ENCODE measurements around the gene IL7R.
A peak's percentile ranks its signal among the peaks of the same experiment; 100 is the strongest.
"Not testable (repeated sequence)": the region's sequence is repeated elsewhere in the genome, so short reads cannot be mapped to it uniquely, and the experiment has no call there.

Gene IL7R

DNA sequence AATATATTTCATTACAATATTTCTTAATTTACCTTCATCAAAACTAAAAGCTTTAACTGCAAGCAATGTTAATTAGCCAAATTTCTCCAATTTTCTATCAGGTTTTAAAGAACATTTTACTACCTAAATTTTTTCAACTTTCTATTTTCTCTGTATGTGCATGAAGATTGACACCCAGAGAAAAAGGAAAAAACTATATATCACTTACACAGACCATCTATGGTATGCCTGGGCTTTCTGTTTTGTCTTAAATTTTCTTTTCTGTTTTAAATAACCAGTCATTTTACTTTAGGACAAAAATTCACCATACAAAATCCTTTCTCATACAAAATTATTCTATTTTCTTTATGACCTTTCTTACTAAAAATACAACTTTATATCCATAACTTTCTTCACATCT, 13.8 kb upstream of the IL7R start:
- DNase-seq: no peak

GRCh38 chr5:35845508-35845907, 11.2 kb upstream of the IL7R start:
- DNase-seq: not testable (repeated sequence)

GRCh38 chr5:35847491-35847890, 9.2 kb upstream of the IL7R start:
- DNase-seq: no peak

GRCh38 chr5:35847961-35848360, 8.7 kb upstream of the IL7R start:
- DNase-seq: no peak

- DNase-seq: no peak
These were observed 6.8 kb upstream of the IL7R start for GRCh38 chr5:35849860-35850259.

DNA sequence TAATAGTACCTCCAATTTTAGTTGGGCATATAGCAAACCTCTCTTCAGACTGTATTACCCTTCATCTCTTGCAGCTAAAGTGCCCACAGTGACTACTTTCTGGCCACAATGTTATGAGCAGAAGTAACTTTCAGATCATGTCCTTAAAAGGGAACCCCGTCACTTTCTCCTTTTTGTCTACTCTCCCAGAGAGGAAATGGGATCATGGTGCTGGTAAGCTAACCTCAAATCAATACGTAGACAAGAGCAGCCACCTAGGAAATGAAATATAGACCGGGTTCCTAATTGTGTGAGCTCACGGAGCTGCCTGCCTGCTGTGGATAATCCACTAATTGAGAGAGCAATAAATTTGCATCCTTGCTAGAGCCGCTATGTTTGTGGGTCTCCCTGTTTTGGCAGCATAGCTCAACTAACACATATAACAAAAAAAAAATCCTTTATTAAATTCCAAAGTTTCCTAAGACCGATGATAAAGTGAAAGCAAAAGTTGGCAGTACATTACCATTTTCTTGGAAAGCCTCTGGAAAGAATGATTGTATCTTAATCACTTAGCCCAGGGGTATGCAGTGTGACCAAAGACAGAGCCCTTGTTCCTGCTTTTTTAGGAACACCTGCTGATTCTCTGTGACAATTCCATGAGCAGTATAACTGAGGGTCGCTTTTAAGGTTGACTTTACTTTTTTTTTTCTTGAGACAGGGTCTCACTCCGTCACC, 5.6 kb upstream of the IL7R start:
- no peak for DNase-seq

DNA sequence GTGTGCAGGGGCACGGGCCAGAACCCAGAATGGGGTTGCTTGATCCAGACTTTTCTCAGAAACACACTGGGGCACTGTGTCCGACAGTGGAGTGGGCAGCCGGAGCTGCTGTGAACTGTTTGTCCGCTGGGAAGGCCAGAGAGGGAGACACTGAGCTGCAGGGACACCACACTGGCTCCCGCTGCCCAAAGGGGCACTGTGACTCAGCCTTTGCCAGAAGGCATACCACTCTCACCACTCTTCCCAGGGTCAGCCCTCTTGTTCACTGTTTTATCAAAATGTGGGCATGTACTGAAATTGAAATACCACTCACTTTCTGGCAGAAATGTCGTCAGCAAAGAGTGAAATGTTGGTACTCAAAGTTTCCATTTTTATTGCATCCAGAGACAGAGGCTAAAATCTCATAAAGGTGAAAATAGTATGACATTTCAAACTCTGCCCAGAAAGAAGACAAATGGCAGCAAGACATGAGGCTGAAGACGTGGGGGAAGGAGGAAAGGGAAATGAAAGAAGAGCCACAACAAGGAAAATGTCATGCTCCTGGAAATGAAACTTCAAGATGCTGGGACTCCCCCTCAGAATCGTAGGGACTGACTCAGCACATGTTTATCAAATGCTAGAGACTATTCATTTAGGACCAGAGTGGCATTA, 4.5 kb upstream of the IL7R start:
- no peak for DNase-seq

DNA sequence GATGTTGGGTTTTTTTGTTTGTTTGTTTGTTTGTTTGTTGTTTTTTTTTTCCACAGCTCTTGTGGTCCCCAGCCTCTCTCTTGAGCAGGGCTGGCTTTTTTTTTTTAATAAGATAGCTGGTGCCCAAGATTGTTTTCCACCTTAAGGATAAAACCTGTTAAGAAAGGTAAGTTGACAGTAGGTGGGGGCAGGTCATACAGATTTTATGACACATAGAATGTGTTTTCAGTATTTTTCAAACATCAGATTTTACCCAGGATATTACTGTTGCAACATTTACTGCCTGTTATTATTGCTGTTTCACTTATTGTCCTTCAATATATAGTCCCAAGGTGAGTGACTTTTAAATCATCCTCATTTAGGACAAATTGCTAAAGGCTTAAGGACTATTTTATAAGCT, 3.9 kb upstream of the IL7R start:
- no peak for DNase-seq

- DNase-seq: peak; percentile 15
These were observed 3.1 kb upstream of the IL7R start for GRCh38 chr5:35853631-35854030.

GRCh38 chr5:35854248-35854647, 2.4 kb upstream of the IL7R start:
- no peak for DNase-seq

DNA sequence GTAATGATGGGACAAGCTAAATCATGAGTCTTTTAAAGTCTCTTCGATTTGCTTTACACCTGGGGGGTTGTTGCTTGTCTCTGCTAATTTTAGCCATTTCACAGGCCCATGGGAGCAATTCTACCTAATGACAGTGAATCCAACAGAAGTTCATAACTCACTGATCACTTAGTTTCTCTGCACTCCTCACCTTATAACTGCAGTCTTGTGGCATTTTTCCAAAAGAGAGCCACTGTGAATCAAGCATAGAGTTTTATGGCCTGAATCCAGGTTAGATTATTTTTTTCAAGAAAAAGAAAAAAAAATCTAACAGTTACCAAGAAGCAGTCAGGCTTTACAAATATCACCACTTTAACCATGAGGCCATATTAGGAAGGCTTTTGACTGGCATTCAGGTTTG, 1.5 kb upstream of the IL7R start:
- DNase-seq: peak; percentile 33

DNA sequence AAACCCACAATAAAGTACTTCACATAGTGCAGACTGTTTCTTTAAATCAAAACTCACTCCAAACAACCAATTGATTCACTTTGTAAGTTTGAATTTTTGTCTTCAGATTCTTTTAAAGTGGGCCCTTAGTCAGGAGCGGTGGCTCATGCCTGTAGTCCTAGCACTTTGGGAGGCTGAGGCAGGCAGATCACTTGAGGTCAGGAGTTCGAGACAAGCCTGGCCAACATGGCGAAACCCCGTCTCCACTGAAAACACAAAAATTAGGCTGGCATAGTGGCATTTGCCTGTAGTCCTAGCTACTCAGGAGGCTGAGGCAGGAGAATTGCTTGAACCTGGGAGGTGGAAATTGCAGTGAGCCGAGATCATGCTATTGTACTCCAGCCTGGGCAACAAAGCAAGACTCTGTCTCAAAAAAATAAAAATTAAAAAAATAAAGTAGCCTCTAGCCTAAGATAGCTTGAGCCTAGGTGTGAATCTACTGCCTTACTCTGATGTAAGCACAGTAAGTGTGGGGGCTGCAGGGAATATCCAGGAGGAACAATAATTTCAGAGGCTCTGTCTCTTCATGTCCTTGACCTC, 416 bp upstream of the IL7R start:
- DNase-seq: not testable (repeated sequence)

- no peak for DNase-seq
These were observed 1.0 kb downstream of the IL7R start for GRCh38 chr5:35857606-35858205.

GRCh38 chr5:35859101-35859661, 2.5 kb downstream of the IL7R start:
- DNase-seq: no peak

- DNase-seq: no peak
These were observed 4.0 kb downstream of the IL7R start for GRCh38 chr5:35860686-35861085.

DNA sequence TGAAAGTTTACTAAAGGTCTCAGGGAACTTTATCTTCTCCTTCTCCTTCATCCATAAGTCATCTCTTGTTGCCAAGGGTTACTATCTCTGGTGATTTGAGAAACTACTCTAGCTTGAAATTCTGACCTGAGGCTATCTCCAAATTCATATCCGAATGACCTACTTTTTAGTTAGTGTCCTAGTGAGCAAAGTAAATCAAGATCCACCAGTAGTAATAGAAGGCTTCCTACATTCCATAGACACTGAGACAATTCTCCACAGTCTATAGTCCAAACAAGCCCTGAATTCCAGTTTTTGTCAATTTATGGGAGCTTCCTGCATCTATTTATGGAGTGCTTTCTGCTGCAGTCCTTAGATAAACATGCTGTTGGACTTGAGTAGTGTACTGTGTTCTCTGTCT, 5.0 kb downstream of the IL7R start:
- no peak for DNase-seq

- no peak for DNase-seq
These were observed 5.4 kb downstream of the IL7R start for GRCh38 chr5:35862126-35862525.

DNA sequence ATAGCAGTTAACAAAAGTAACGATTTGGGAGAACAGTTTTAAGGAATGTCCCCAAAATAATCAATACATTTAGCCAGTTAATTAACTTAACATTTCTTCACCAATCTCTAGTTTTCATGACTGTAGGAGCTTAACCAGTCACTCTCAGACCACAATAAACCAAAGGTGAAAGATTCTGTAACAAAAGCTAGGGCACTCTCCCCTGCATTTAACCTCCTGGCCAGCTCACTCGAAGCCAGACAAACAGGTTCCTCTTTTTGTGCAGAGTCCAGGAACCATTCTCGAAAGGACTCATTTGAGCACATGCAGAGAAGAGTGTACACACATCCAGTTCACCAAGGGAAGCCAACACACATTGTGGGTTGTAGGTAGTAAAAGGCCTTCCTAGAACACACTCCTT, 6.5 kb downstream of the IL7R start:
- DNase-seq: no peak

DNA sequence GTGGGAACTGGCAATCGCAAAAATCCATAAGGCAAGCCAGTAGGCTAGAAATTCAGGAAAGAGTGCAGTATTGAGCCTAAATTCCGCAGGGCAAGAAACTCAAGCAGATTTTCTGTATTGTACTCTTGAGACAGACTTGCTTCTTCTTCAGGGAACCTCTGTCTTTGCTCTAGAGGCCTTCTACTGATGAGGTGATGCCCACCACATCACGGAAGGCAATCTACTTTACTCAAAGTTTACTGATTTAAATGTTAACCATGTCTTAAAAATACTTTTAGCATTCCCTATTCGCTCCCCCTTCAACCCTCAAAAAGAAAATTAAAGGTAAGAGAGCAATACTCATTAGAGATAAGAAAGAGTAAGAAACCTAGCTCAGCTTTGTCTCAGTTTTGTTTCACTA, 11.3 kb downstream of the IL7R start:
- DNase-seq: no peak

GRCh38 chr5:35869685-35870277, 13.1 kb downstream of the IL7R start:
- DNase-seq: no peak

DNA sequence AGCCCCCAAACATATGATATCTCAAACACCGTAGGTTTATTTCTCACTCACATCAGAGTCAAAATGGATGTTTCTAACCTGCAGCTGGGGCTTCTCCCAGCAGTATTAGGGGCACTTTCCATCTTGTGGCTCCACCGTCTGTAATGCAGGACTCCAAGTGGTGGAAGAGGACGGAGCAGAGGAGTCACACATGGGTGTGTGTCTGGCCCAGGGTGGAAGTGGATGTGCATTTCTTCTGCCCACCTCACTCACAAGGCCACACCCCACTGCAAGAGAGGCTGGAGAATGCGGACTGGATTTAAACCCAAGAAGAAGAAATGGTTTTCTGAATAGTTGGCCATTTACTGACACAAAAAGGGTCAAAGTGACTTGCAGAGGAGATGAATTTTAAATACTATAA, 13.9 kb downstream of the IL7R start:
- DNase-seq: no peak

DNA sequence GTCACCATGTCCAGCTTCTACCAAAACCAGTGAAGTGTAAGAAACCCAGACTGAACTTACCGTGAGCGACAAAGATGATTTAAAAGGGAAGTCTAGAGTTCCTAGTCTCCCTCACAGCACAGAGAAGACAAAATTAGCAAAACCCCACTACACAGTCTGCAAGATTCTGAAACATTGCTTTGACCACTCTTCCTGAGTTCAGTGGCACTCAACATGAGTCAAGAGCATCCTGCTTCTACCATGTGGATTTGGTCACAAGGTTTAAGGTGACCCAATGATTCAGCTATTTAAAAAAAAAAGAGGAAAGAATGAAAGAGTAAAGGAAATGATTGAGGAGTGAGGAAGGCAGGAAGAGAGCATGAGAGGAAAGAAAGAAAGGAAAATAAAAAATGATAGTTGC, 19.8 kb downstream of the IL7R start:
- DNase-seq: no peak

DNA sequence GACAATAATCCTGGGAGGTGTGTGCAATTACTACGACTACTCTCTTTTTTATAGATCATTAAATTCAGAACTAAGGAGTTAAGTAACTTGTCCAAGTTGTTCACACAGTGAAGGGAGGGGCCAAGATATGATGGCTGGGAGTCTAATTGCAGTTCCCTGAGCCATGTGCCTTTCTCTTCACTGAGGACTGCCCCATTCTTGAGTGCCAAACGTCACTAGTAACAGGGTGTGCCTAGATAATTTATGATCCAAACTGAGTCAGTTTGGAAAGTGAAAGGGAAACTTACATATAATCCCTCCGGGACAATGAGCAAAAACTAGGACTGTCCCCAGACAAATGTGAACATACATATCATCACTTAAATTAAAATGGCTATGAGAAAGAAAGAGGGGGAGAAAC, 20.2 kb downstream of the IL7R start:
- DNase-seq: no peak

All from NCI-H2171 (cell line).